ENCODE measurements around the gene MTR.

DNA sequence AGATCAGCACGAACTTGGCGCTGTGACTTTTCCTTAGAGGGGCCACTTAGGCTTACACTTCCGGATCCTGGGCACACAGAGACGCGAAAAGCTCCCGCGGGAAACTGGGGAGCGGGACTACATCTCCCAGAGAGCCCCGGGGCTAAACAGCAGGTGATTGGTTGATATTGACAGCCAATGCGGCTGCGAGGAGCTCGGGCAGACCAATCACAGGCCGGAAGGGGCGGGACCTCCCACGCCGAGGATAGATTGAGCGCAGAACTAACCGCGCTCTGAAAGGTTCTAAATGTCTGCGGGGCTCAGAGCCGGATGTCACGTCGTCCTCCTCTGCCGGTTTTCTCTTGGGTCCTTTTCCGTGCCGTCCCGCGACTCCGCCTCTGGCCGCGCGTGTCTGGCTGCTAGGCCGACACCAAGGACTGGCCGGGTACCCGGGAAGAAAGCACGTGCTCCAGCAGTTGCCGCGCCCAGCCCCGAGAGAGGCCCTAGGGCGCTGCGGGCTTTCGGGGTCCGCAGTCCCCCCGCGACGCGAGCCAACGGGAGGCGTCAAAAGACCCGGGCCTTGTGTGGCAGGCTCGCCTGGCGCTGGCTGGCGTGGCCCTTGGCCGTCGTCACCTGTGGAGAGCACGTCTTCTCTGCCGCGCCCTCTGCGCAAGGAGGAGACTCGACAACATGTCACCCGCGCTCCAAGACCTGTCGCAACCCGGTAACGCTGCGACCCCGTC lies at the start of gene MTR:
- TF ChIP-seq, protein P1, sequence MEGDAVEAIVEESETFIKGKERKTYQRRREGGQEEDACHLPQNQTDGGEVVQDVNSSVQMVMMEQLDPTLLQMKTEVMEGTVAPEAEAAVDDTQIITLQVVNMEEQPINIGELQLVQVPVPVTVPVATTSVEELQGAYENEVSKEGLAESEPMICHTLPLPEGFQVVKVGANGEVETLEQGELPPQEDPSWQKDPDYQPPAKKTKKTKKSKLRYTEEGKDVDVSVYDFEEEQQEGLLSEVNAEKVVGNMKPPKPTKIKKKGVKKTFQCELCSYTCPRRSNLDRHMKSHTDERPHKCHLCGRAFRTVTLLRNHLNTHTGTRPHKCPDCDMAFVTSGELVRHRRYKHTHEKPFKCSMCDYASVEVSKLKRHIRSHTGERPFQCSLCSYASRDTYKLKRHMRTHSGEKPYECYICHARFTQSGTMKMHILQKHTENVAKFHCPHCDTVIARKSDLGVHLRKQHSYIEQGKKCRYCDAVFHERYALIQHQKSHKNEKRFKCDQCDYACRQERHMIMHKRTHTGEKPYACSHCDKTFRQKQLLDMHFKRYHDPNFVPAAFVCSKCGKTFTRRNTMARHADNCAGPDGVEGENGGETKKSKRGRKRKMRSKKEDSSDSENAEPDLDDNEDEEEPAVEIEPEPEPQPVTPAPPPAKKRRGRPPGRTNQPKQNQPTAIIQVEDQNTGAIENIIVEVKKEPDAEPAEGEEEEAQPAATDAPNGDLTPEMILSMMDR (IDR thresholded peaks at IDR 0.05) = no peak
- TF ChIP-seq POLR2A (IDR thresholded peaks at IDR 0.05) = peak; percentile 76 to 80
